Epithelial cell of proximal tubule (primary cell): ENCODE data around the gene GPR183. TPM values are rescaled to one million over a fixed set of nuclear protein-coding genes. Genes with fewer than 3 reads are reported as not detected.

ENCODE experiments used
- DNase-seq: peaks from one replicate; pipeline ENCODE4 v3.0.0-alpha.2; 2011; ENCODE audit warnings: low read depth
- H3K4me3 ChIP-seq: 2 replicates; pipeline ENCODE4 v1.5.1; 2011; ENCODE audit warnings: low read depth, mild to moderate bottlenecking, low read length
- CTCF ChIP-seq: conservative IDR thresholded peaks from 2 replicates; pipeline ENCODE4 v1.5.1; 2012; ENCODE audit warnings: low read depth, mild to moderate bottlenecking, low read length
- total RNA-seq: library from RNA; depleted of rRNA; stranded (reverse); fragments of >200 nt; gene quantifications from 2 replicates; pipeline ENCODE4 v1.2.3, GENCODE V29; 2015

Gene GPR183
- total RNA-seq, 1 donor from 2014 or later, result 0.17 TPM

GRCh38 chr13:99321709-99322108, 14.5 kb upstream of the GPR183 start:
- no peak overlapping the region for H3K4me3 ChIP-seq
- TF ChIP-seq CTCF, result no peak
- DNase-seq, result no peak

- no peak for DNase-seq
- H3K4me3 ChIP-seq, result no peak overlapping the region
- TF ChIP-seq CTCF, result no peak
Measured at GRCh38 chr13:99320693-99321481, 13.7 kb upstream of the GPR183 start.

GRCh38 chr13:99316657-99317256, 9.6 kb upstream of the GPR183 start:
- no peak for TF ChIP-seq CTCF
- H3K4me3 ChIP-seq, result no peak overlapping the region
- DNase-seq, result no peak

GRCh38 chr13:99316224-99316623, 9.0 kb upstream of the GPR183 start:
- H3K4me3 ChIP-seq, result no peak overlapping the region
- TF ChIP-seq CTCF, result no peak
- no peak for DNase-seq

- TF ChIP-seq CTCF, result no peak
- no peak for DNase-seq
- H3K4me3 ChIP-seq, result no peak overlapping the region
Measured at GRCh38 chr13:99315186-99315585, 8.0 kb upstream of the GPR183 start.

- no peak for TF ChIP-seq CTCF
- DNase-seq, result no peak
- no peak overlapping the region for H3K4me3 ChIP-seq
Measured at GRCh38 chr13:99314640-99315176, 7.5 kb upstream of the GPR183 start.

- no peak for DNase-seq
- TF ChIP-seq CTCF, result no peak
- H3K4me3 ChIP-seq, result no peak overlapping the region
Measured at GRCh38 chr13:99313941-99314340, 6.7 kb upstream of the GPR183 start.
